Glutamatergic neuron (in vitro differentiated cells): Measurements from ENCODE around the gene ZNFX1. TPM values are rescaled to one million over a fixed set of nuclear protein-coding genes. Genes with fewer than 3 reads are reported as not detected.

Experiments
- DNase-seq: peaks from one replicate; pipeline ENCODE4 v3.0.0; 2022
- H3K27ac Mint-ChIP-seq: one replicate; pipeline ENCODE4 v1.8.0; 2020; ENCODE audit warnings: mild to moderate bottlenecking, mixed read lengths, inconsistent platforms; ENCODE audit not compliant: unreplicated experiment
- H3K27me3 Mint-ChIP-seq: one replicate; pipeline ENCODE4 v1.8.0; 2020; ENCODE audit warnings: mild to moderate bottlenecking, moderate library complexity, mixed read lengths, inconsistent platforms; ENCODE audit not compliant: unreplicated experiment
- H3K36me3 Mint-ChIP-seq: one replicate; pipeline ENCODE4 v1.8.0; 2020; ENCODE audit warnings: mild to moderate bottlenecking, mixed read lengths, inconsistent platforms; ENCODE audit not compliant: unreplicated experiment
- H3K4me1 Mint-ChIP-seq: one replicate; pipeline ENCODE4 v1.8.0; 2020; ENCODE audit warnings: mild to moderate bottlenecking, low read depth, mixed read lengths, inconsistent platforms; ENCODE audit not compliant: unreplicated experiment
- H3K4me3 Mint-ChIP-seq: one replicate; pipeline ENCODE4 v1.8.0; 2020; ENCODE audit warnings: mild to moderate bottlenecking, mixed read lengths, inconsistent platforms; ENCODE audit not compliant: unreplicated experiment
- H3K9me3 Mint-ChIP-seq: one replicate; pipeline ENCODE4 v1.8.0; 2020; ENCODE audit warnings: mild to moderate bottlenecking, moderate library complexity, mixed read lengths, inconsistent platforms; ENCODE audit not compliant: unreplicated experiment
- total RNA-seq: library from RNA; stranded (reverse); fragmentation: NEBNext Ultra II Directional; extraction: Animal tissue kit (Norgen Biotek cat#: 25700); gene quantifications from one replicate; pipeline ENCODE4 v1.2.1, GENCODE V29; 2021; ENCODE audit not compliant: unreplicated experiment
- TF ChIP-seq, protein P1 (sequence below): fragments of 200-600 bp; sonication (generic); IDR thresholded peaks from one replicate; pipeline ENCODE4 v1.5.0; 2021; ENCODE audit not compliant: partially characterized antibody, unreplicated experiment

ZNFX1 gene
- total RNA-seq, 1 donor from 2014 or later, result 11.8 TPM

DNA sequence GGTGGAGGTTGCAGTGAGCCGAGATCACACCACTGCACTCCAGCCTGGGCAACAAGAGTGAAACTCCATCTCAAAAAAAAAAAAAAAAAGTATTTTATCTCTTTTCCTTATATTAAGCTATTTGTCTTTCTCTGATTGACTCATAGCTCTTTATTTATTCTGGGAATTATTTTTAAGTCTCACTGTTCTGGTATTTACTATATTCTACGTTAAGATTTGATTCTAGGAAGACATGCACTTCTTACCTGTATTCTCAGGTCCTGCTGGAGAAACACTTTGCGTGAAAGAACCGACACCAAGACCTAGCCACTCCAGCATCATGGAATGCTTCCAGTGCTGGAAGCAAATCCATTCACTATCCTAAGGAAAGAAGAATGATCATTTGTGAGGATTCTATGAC is 17.6 kb downstream of the ZNFX1 start:
- TF ChIP-seq, protein P1, sequence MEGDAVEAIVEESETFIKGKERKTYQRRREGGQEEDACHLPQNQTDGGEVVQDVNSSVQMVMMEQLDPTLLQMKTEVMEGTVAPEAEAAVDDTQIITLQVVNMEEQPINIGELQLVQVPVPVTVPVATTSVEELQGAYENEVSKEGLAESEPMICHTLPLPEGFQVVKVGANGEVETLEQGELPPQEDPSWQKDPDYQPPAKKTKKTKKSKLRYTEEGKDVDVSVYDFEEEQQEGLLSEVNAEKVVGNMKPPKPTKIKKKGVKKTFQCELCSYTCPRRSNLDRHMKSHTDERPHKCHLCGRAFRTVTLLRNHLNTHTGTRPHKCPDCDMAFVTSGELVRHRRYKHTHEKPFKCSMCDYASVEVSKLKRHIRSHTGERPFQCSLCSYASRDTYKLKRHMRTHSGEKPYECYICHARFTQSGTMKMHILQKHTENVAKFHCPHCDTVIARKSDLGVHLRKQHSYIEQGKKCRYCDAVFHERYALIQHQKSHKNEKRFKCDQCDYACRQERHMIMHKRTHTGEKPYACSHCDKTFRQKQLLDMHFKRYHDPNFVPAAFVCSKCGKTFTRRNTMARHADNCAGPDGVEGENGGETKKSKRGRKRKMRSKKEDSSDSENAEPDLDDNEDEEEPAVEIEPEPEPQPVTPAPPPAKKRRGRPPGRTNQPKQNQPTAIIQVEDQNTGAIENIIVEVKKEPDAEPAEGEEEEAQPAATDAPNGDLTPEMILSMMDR, result no peak
- peaks cover 2% of the 10 kb centered on the region for H3K27me3 Mint-ChIP-seq
- no peak for DNase-seq
- peaks cover 1% of the 10 kb centered on the region for H3K9me3 Mint-ChIP-seq
- no peak overlapping the region for H3K27ac Mint-ChIP-seq
- H3K36me3 Mint-ChIP-seq, result peaks cover 8% of the 10 kb centered on the region
- H3K4me1 Mint-ChIP-seq, result no peaks in the 10 kb centered on the region
- H3K4me3 Mint-ChIP-seq, result no peak overlapping the region

DNA sequence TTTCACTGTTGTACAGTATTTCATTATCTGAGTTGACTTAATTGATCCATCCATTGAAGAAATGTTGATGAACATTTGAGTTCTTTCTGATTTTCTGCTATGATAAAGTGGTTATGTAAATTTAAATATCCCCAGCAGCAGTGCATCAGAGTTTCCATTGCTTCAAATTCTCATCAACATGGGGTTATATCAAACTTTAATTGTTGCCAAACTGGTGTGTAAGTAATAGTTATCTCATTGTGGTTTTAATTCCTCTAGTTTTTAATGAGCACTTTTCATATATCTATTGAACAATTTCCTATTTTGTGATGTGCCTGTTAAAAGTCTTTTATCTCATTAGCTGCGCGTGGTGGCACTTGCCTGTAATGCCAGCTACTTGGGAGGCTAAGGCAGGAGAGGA is 18.1 kb downstream of the ZNFX1 start:
- no peak overlapping the region for H3K4me3 Mint-ChIP-seq
- peaks cover 8% of the 10 kb centered on the region for H3K36me3 Mint-ChIP-seq

DNA sequence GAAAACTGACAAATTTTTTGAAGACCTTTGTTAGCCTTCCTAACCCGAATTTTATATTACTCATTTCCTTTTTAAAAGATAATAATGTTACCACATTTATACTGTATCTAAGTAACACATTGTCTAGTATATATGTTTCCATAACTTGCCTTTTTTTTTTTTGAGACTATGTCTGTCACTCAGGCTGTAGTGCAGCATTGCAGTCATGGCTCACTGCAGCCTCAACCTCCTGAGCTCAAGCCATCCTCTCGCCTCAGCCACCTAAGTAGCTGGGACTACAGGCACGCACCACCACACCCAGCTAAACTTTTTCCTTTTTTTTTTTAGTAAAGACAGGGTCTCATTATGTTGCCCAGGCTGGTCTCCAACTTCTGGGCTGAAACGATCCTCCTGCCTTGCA is 18.6 kb downstream of the ZNFX1 start:
- H3K4me3 Mint-ChIP-seq, result no peak overlapping the region
- H3K27ac Mint-ChIP-seq, result no peak overlapping the region
- no peak for DNase-seq
- peaks cover 1% of the 10 kb centered on the region for H3K27me3 Mint-ChIP-seq
- H3K9me3 Mint-ChIP-seq, result peaks cover 1% of the 10 kb centered on the region
- TF ChIP-seq, protein P1, result no peak
- H3K36me3 Mint-ChIP-seq, result peaks cover 8% of the 10 kb centered on the region
- no peaks in the 10 kb centered on the region for H3K4me1 Mint-ChIP-seq

More for the DNA sequence above, 18.1 kb downstream of the ZNFX1 start:
- TF ChIP-seq, protein P1, result no peak
- Mint-ChIP-seq H3K27ac (no peak overlapping the region), H3K27me3 (peaks cover 2% of the 10 kb centered on the region), H3K4me1 (no peaks in the 10 kb centered on the region), H3K9me3 (peaks cover 1% of the 10 kb centered on the region)
- no peak for DNase-seq

DNA sequence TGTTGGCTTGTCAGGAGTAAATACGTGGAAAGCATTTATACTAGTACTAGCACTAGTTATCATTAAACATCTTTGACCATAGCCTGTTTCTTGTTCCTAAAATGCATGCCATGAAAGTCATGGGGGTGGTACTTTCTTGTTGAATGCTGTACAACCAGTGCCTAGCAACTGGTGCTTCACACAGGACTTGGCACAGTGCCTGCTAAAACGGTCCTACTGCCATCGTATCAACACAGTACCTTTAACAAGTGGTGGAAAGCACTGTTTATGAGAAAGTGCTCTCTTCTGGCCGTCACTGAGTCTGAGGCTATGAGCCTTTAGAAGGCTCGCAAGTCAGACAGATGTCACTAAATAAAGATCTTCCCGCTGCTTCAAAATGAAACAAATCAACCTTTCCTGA is 21.6 kb downstream of the ZNFX1 start:
- no peak overlapping the region for H3K27ac Mint-ChIP-seq

DNA sequence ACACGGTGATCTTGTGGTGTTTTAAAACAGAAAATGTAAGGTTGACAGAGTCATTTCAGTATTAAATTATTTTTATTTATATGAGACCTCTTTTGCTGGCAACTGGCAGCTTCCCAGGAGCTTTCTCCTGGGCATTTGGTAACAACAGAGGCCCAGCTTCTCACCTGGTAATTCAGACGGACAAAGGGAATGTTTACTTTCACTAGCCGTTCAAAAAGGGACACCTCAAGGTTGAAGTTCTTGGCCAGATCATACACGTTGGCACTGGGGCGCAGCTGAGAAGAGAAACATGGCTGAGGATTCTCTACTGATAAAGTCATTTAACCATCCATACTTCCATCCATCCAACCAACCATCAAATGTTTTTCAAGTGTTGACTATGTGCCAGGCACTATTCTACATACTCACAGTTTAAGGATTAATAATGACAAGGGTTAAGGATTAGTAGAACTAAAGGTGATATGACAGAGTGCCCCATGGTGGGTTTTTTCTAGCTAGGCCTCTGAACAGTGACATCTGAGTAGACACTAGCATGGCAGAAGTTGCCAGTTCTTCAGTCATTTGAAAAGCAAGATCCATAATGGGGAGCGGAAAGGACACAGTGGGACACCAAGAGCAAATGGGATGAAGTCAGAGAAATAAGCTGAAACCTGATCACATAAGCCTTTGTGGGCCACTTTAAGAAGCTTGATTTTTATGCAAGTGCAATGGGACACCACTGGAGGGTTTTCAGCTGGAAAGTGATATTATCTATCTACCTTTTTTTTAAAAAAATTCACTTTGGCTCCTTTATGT is 25.1 kb downstream of the ZNFX1 start:
- Mint-ChIP-seq H3K9me3 (peaks cover 3% of the 10 kb centered on the region), H3K36me3 (no peaks in the 10 kb centered on the region), H3K27me3 (no peaks in the 10 kb centered on the region), H3K4me1 (no peaks in the 10 kb centered on the region), H3K27ac (no peak overlapping the region), H3K4me3 (no peak overlapping the region)
- TF ChIP-seq, protein P1, result no peak
- no peak for DNase-seq

More for the DNA sequence above, 21.6 kb downstream of the ZNFX1 start:
- TF ChIP-seq, protein P1, result no peak
- Mint-ChIP-seq H3K36me3 (peaks cover 2% of the 10 kb centered on the region), H3K4me3 (no peak overlapping the region), H3K4me1 (no peaks in the 10 kb centered on the region), H3K27me3 (no peaks in the 10 kb centered on the region), H3K9me3 (peaks cover under 1% of the 10 kb centered on the region)
- no peak for DNase-seq
